Liver (tissue), 3 donors: ENCODE results near the gene BABAM1.

Source experiments
- EGR1 ChIP-seq, 2 donors: IDR thresholded peaks; 2 replicates each; pipeline ENCODE4 v1.6.1; 2016 to 2018; ENCODE audit warnings: antibody characterized with exemption in 2 of 2, low read depth in 2 of 2
- JUND ChIP-seq, 2 donors: IDR thresholded peaks; 2 replicates each; pipeline ENCODE4 v1.6.1; 2016; ENCODE audit warnings: antibody characterized with exemption in 2 of 2
- RAD21 ChIP-seq, 2 donors: IDR thresholded peaks; 2 replicates each; pipeline ENCODE4 v1.6.1; 2016; ENCODE audit warnings: antibody characterized with exemption in 2 of 2, mild to moderate bottlenecking in 2 of 2
- SP1 ChIP-seq: IDR thresholded peaks from 2 replicates; pipeline ENCODE4 v1.6.1; 2018; ENCODE audit warnings: antibody characterized with exemption, mild to moderate bottlenecking
- TAF1 ChIP-seq: conservative IDR thresholded peaks from 2 replicates; pipeline ENCODE4 v1.6.1; 2016; ENCODE audit warnings: antibody characterized with exemption, mild to moderate bottlenecking
- TF ChIP-seq, protein P1 (sequence below): fragments of 150-350 bp; IDR thresholded peaks from 2 replicates; pipeline ENCODE4 v1.5.1; 2017; ENCODE audit warnings: improper control_type of control experiment, low read depth, low read length; ENCODE audit not compliant: missing input control
- TF ChIP-seq, protein P2 (sequence below): IDR thresholded peaks from 2 replicates; pipeline ENCODE4 v1.6.1; 2016; ENCODE audit warnings: antibody characterized with exemption, mild to moderate bottlenecking
- TF ChIP-seq, protein P3 (sequence below): IDR thresholded peaks from 2 replicates; pipeline ENCODE4 v1.6.1; 2016; ENCODE audit warnings: antibody characterized with exemption
- donor health status: healthy.
- donor health status: healthy.

DNA sequence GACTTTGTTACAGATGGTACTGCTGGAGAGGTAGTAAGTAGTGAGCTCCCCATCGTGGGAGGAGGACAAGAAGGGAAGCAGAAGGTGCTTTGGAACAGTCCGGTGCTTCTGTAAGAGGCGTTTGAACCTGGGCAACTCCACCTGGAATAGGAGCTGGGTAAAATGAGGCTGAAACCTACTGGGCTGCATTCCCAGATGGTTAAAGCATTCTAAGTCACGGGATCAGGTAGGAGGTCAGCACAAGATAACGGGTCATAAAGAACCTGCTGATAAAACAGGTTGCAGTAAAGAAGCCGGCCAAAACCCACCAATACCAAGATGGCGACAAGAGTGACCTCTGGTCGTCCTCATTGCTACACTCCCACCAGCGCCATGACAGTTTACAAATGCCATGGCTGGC, 19.5 kb downstream of the BABAM1 start:
- TF ChIP-seq TAF1 (no peak), SP1 (no peak), RAD21 (IDR thresholded peaks at IDR 0.05) (no peak), JUND (IDR thresholded peaks at IDR 0.05) (no peak), EGR1 (IDR thresholded peaks at IDR 0.05; ENCODE audit: low read depth in 2 of 2) (no peak)
- TF ChIP-seq, protein P1, sequence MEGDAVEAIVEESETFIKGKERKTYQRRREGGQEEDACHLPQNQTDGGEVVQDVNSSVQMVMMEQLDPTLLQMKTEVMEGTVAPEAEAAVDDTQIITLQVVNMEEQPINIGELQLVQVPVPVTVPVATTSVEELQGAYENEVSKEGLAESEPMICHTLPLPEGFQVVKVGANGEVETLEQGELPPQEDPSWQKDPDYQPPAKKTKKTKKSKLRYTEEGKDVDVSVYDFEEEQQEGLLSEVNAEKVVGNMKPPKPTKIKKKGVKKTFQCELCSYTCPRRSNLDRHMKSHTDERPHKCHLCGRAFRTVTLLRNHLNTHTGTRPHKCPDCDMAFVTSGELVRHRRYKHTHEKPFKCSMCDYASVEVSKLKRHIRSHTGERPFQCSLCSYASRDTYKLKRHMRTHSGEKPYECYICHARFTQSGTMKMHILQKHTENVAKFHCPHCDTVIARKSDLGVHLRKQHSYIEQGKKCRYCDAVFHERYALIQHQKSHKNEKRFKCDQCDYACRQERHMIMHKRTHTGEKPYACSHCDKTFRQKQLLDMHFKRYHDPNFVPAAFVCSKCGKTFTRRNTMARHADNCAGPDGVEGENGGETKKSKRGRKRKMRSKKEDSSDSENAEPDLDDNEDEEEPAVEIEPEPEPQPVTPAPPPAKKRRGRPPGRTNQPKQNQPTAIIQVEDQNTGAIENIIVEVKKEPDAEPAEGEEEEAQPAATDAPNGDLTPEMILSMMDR, result no peak
- TF ChIP-seq, protein P2, sequence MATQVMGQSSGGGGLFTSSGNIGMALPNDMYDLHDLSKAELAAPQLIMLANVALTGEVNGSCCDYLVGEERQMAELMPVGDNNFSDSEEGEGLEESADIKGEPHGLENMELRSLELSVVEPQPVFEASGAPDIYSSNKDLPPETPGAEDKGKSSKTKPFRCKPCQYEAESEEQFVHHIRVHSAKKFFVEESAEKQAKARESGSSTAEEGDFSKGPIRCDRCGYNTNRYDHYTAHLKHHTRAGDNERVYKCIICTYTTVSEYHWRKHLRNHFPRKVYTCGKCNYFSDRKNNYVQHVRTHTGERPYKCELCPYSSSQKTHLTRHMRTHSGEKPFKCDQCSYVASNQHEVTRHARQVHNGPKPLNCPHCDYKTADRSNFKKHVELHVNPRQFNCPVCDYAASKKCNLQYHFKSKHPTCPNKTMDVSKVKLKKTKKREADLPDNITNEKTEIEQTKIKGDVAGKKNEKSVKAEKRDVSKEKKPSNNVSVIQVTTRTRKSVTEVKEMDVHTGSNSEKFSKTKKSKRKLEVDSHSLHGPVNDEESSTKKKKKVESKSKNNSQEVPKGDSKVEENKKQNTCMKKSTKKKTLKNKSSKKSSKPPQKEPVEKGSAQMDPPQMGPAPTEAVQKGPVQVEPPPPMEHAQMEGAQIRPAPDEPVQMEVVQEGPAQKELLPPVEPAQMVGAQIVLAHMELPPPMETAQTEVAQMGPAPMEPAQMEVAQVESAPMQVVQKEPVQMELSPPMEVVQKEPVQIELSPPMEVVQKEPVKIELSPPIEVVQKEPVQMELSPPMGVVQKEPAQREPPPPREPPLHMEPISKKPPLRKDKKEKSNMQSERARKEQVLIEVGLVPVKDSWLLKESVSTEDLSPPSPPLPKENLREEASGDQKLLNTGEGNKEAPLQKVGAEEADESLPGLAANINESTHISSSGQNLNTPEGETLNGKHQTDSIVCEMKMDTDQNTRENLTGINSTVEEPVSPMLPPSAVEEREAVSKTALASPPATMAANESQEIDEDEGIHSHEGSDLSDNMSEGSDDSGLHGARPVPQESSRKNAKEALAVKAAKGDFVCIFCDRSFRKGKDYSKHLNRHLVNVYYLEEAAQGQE, result no peak
- TF ChIP-seq, protein P3, sequence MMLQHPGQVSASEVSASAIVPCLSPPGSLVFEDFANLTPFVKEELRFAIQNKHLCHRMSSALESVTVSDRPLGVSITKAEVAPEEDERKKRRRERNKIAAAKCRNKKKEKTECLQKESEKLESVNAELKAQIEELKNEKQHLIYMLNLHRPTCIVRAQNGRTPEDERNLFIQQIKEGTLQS, result no peak
